ENCODE data around the gene IQCK. TPM values are rescaled to one million over a fixed set of nuclear protein-coding genes. Genes with fewer than 3 reads are reported as not detected.

IQCK gene
- total RNA-seq, 1 donor from 2014 or later: 8.2 TPM

- DNase-seq (ENCODE audit: low read depth in 2 of 2): no peak
Observed at GRCh38 chr16:19717314-19717713, 757 bp upstream of the IQCK start.

GRCh38 chr16:19718624-19718965 is 524 bp downstream of the IQCK start:
- DNase-seq (ENCODE audit: low read depth in 2 of 2): no peak

- no peak for DNase-seq (ENCODE audit: low read depth in 2 of 2)
Observed at GRCh38 chr16:19722269-19722952, 4.3 kb downstream of the IQCK start.

- no peak for DNase-seq (ENCODE audit: low read depth in 2 of 2)
Observed at GRCh38 chr16:19722981-19723380, 4.9 kb downstream of the IQCK start.

- no peak for DNase-seq (ENCODE audit: low read depth in 2 of 2)
Observed at GRCh38 chr16:19728636-19728965, 10.5 kb downstream of the IQCK start.

DNA sequence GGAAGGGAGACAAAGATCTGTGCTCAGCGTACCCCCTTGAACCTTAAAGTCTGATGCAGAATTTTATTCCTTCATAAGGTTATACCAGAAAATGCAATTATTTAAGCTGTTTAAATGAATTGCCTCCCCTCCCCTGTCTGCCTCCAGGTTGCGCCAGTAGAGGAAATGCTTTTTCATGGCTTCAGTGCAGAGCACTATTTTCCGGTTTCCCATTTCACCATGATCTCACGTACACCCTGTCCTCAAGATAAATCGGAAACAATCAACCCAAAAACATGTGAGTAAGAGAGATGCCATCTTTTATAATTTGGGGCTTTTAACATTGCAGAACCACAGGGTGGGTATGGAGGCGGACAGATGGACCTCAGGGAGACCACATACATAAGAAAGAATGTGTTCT is 15.5 kb downstream of the IQCK start:
- peak; percentile 60 to 68 for DNase-seq (ENCODE audit: low read depth in 2 of 2)

- peak in 1 of 2 donors; percentile 51 for DNase-seq (ENCODE audit: low read depth in 2 of 2)
Observed at GRCh38 chr16:19735074-19735867, 17.2 kb downstream of the IQCK start.

DNA sequence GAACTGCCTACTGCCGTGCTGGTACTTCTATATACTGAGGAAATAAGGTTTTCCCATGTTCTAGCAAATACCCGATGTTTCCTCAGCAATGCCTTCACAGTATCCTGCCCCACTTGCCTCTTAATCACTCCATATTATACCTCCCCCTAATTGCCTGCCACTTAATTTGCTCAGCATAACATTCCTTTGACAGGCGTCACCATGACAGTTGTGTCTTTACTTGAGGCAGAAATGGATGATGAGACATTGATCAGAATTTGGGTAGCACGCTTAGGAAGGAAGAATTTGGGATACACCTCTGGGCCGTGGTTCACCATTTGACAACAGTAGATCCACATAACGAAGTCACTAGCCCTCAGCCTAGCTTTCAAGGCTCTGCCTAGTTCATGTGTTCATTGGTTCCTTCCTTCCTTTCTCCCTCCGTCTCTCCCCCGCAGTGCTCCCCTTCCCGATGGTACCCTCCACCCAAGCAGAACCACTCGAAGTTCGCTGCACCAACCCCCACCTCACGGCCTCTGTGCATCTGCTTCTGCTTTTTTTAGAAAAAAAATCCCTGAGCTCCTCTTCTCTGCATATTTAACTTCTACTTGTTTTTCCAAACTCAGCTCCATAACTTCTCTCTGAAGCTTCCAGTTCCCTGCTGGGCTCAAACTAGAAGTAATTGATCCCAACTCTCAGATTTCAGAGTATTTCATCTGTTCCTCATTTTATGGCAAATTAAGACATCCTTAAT is 19.4 kb downstream of the IQCK start:
- no peak for DNase-seq (ENCODE audit: low read depth in 2 of 2)

- DNase-seq (ENCODE audit: low read depth in 2 of 2): no peak
Observed at GRCh38 chr16:19741354-19741753, 23.3 kb downstream of the IQCK start.

DNA sequence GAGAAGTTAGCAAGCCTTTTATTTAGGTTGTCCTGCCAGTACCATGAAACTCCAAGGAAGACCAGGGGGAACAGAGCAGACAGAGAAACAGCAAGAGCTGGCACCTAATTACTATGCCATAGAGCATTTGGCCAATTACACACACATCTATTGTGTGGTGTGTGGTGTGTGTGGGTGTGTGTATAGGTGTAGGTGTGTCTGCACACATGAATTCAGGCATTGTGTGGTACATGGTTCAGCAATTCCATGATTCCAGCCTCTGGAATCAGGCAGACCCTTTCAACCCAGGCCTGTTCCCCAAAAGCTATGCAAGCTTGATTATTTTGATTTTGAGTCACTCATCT is 25.7 kb downstream of the IQCK start:
- no peak for DNase-seq (ENCODE audit: low read depth in 2 of 2)

DNA sequence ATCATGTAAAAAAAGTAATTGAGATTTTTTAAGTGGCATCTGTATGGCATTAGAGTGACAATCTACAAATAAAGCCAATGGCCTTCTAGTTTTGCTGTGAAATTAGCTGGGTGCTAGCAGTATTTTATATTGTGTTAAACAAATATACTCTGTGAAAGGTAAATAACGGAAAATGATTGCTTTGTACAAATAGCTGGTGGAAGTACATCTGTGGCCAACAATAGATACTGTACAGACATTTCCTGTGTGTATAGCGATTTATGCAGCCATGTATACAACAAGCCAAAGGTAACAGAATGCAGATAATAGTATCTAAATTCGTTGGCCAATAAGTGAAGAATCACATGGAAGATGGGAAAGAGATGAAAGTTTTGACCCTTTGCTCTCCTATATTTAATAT is 26.6 kb downstream of the IQCK start:
- DNase-seq (ENCODE audit: low read depth in 2 of 2): peak in 1 of 2 donors; percentile 69

DNA sequence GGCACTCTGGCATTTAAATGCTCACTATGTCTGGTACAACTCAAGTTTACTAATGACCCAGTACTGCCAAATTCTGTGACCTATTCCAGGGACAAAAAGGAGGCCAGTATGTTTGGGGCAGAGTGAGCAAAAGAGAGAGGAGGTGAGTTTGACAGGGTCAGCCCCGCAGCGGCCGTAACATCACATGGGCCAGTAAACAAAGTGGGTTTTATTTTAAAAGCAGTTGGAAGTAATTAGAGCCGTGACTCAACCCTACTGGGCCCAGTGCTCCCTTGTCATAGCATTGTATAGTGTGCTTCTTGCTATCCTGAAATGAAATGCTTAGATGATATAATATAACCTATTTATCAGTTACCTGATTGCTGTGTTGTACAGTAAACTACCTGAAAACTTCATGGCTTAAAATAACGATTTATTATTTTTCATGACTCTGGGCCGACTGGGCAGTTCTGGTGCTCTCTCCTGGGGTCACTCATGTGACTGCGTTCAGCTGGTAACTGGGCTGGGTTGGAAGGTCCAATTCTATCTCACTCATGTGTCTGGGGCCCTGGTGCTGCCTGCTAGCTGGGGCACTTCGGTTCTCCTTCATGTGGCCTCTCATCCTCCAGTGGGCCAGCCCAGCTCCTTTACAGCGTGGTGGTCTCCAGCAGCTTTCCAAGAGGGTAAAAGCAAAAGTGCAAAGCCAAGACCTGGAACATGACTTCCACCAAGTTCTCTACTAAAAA is 27.4 kb downstream of the IQCK start:
- DNase-seq (ENCODE audit: low read depth in 2 of 2): peak in 1 of 2 donors; percentile 42

DNA sequence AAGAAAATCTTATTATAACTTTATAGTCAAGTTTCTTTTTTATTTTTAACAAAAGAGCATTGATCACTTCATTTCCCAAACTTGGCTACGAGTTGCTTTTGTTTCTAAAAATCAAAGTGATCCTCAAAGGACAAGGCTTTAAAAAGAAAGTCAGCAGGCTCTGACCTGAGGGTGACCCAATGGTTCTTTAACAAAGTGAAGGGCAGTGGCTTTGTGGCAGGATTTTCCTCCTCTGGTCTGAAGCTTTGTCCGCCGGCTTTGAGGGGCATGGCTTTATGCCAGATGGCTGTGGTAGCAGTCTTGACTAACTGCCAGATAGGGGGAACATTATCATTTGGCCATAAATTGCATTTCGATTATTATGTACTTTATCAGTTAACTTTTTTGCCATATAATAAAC is 28.5 kb downstream of the IQCK start:
- DNase-seq (ENCODE audit: low read depth in 2 of 2): peak in 1 of 2 donors; percentile 37

- DNase-seq (ENCODE audit: low read depth in 2 of 2): peak in 1 of 2 donors; percentile 32
Observed at GRCh38 chr16:19748389-19749168, 30.5 kb downstream of the IQCK start.

- peak in 1 of 2 donors; percentile 43 for DNase-seq (ENCODE audit: low read depth in 2 of 2)
Observed at GRCh38 chr16:19749571-19750080, 31.6 kb downstream of the IQCK start.

DNA sequence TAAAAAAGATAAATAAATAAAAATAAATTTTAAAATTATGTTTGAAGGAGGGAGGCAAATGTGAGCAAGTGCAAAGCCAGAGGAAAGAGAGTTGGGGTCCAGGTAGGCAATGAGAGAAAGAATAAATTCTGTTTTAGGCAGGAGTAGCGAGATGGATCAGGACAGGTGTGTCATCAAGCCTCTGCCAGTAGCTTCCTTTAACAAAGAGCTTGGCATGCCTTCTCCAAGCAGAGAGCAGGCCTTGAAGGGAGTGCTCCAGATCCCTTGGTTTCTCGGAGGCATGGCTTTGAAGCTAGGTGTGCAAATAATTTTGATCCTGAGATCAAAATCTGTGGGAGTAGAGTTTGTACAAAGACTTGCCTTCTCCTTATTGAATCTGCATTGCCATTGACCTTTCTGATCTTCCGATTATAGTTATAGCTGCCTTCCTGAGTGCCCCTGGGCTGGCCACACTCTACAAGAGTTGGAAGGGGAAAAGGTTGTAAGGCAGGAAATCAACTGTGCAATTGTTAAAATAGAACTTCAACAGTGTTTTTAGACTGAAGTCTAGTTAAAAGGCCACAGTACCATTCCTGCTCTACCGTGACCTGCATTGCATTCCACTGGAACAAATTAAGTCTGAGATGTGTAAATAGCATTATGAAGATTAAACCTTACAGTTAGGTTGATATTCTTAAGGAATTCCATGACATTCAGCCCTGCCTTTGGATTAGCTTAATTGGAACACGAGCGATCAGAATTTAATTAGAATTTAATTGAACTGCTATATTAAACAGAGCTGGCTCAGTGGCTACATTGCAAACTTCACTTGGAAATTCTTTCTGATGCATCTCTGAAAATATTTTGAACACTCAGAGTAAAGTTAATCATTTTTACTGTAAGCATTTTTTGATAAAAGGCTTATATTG is 33.7 kb downstream of the IQCK start:
- DNase-seq (ENCODE audit: low read depth in 2 of 2): peak in 1 of 2 donors; percentile 41

DNA sequence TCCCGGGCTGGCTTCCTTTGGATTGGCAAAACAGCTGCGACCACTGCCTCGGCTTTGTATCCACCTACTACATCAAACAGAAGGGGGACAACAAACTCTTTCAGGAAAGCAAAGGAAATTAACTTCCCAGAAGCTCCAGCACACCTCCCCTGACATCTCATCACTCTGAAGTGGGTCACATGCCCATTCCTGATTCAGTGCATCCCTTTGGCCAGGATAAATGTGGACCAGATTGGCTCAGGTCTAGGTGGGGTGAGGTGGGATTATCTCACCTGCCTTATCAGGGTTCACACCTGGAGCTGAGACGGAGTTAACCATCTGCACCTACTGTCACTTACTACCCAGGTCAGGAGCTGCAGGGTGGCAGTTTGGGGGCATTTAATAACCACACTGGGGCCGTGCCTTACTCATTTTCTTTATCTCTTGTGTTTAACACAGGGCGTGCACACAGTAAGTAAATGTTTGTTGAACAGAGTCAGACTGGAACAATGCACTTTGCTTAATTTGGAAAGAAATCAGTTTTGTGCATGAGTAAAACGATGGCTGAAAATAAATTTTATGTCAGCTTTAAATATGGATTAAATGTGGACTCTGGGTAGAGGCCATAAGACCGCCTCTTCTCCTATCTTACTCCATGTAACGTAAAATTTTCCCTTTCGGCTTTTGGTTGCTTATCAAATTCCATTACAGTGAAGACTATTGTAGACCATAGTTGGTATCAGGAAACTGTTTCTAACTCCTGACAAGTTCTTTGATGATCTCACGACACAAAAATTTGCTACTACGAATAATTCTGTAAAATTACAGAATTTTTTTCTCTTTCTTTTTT is 36.0 kb downstream of the IQCK start:
- DNase-seq (ENCODE audit: low read depth in 2 of 2): peak; percentile 85 to 89

- no peak for DNase-seq (ENCODE audit: low read depth in 2 of 2)
Observed at GRCh38 chr16:19754644-19755036, 36.6 kb downstream of the IQCK start.

GRCh38 chr16:19755268-19755667 is 37.2 kb downstream of the IQCK start:
- DNase-seq (ENCODE audit: low read depth in 2 of 2): no peak

Measured in dermis microvascular lymphatic vessel endothelial cell (primary cell).